ENCODE measurements around the gene KHDRBS2.

Gene KHDRBS2

DNA sequence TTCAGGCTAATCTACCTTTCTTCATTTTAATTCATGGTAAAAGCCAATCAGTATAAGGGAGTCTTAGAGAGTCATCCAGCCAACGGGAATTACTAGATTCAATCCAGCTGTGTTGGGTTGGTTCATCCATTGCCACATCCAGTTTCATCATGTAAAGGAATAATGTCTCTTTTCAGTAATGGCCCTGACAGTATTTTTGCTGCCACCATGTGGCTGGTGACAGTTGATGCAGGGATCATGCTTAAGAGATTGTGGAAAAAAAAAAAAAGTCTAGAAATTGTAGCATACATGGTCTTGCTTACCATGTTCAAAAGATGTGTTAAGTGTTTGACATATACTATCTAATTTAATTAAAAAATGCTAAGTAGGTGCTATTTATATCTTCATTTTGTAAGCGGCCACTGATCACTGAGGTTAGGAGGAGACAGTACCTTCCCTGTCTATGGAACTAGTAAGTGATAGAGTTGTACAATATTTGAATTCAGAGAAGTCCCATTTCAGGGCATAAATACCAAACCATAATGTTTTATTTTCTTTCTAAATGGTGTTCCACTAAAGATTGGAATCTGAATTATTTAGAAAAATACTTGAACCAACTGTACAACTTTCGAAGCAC is 135.9 kb downstream of the KHDRBS2 start:
- DNase-seq (ENCODE audit: low read depth), result peak; percentile 30
- H3K4me3 ChIP-seq (ENCODE audit: low read length), result no peak overlapping the region
- TF ChIP-seq, protein P1, sequence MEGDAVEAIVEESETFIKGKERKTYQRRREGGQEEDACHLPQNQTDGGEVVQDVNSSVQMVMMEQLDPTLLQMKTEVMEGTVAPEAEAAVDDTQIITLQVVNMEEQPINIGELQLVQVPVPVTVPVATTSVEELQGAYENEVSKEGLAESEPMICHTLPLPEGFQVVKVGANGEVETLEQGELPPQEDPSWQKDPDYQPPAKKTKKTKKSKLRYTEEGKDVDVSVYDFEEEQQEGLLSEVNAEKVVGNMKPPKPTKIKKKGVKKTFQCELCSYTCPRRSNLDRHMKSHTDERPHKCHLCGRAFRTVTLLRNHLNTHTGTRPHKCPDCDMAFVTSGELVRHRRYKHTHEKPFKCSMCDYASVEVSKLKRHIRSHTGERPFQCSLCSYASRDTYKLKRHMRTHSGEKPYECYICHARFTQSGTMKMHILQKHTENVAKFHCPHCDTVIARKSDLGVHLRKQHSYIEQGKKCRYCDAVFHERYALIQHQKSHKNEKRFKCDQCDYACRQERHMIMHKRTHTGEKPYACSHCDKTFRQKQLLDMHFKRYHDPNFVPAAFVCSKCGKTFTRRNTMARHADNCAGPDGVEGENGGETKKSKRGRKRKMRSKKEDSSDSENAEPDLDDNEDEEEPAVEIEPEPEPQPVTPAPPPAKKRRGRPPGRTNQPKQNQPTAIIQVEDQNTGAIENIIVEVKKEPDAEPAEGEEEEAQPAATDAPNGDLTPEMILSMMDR (conservative IDR thresholded peaks at IDR 0.05; ENCODE audit: low read length), result peak; percentile 39

DNA sequence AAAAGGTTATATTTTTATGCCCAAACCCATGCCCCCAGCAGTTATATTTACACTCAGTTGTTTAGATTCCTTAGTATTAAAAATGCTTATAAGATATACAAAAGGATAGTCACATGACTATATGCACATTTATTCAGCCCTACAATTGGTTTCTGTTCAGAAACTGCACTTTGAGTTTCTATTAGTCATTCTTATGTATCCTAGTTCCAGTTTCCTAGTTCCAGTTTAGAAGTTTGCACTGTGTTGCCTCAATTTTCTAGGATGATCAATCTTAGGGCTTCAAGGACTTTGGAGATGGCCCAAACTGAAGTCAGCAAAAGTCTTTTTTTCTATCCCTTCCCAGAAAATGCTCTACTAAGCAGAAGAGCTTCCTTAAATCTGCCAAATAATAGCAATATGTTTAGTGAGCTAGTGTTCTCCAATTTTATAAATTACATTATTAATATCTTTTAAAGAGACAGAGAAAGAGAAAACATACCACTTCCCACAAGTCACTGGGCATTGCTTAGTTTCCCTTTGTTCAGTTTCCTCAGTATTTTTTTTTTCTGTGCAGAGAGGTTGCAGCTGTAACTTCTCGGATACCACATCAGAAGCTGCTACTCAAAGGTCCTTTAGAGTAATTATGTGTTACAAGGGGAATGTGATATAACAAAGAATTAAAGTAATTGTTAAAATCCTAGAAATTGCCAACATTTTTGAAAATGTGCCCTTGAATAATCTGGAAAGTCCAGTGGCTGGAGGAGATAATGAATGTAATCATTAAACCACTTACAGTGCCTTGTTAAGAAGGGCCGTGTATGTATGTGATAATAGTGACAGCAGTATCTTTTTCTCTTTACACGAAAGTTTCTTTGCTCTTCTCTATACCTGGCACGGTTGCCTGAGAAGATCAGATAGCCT is 138.8 kb downstream of the KHDRBS2 start:
- H3K4me3 ChIP-seq (ENCODE audit: low read length), result no peak overlapping the region
- TF ChIP-seq, protein P1 (conservative IDR thresholded peaks at IDR 0.05; ENCODE audit: low read length), result no peak
- DNase-seq (ENCODE audit: low read depth), result no peak

DNA sequence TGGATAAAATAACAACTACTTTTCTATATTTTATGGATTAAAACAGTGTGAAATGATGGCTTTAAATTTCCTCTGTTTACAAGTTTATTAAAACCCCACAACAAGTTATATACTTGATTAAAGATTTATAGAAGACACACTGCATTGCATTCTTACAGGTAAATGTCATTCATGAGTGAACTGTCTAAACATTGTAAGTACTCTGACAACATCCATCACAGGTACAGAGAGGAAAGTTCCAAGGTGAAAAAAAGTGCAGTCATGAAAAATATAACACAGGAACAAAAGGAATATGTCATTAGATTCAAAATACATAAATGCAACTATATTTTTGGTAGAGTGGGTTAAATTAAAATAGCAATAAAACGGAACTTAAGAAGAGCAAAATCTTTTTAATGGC is 156.9 kb downstream of the KHDRBS2 start:
- DNase-seq (ENCODE audit: low read depth), result no peak
- no peak overlapping the region for H3K4me3 ChIP-seq (ENCODE audit: low read length)
- TF ChIP-seq, protein P1 (conservative IDR thresholded peaks at IDR 0.05; ENCODE audit: low read length), result no peak

DNA sequence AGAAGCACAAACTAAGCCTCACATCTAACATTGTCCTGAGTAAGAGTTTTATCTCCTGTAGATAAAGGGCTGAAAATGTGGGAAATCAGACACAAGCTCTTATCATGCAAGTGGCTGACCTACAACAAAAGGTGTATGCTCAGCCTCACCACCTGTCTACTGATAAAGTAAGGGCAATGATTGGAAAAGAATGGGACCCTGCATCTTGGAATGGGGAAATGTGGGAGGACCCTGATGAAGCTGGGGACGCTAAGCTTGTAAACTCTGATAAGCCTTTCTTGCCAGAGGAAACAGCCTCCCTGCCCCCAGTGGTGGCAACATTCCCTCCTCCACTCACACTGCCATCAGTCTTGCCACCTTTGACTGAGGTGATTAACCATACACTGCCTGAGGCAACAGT is 166.6 kb downstream of the KHDRBS2 start:
- no peak for DNase-seq (ENCODE audit: low read depth)
- TF ChIP-seq, protein P1 (conservative IDR thresholded peaks at IDR 0.05; ENCODE audit: low read length), result no peak
- H3K4me3 ChIP-seq (ENCODE audit: low read length), result no peak overlapping the region

GRCh38 chr6:62103186-62103859 is 182.7 kb downstream of the KHDRBS2 start:
- no peak for DNase-seq (ENCODE audit: low read depth)
- TF ChIP-seq, protein P1 (conservative IDR thresholded peaks at IDR 0.05; ENCODE audit: low read length), result no peak
- no peak overlapping the region for H3K4me3 ChIP-seq (ENCODE audit: low read length)

GRCh38 chr6:62102387-62102786 is 183.6 kb downstream of the KHDRBS2 start:
- H3K4me3 ChIP-seq (ENCODE audit: low read length), result no peak overlapping the region
- TF ChIP-seq, protein P1 (conservative IDR thresholded peaks at IDR 0.05; ENCODE audit: low read length), result no peak
- no peak for DNase-seq (ENCODE audit: low read depth)

Data from AG10803 (cell line).